Body of pancreas (tissue), 4 donors: ENCODE measurements around the gene KDF1.
A peak's percentile ranks its signal among the peaks of the same experiment; 100 is the strongest.

Experiments used
- CTCF ChIP-seq, 7 experiments: fragments of 450-650 bp in 4 of 7; fragments of 200-600 bp in 3 of 7; sonication (generic) in 3 of 7; IDR thresholded peaks; one replicate each; pipeline ENCODE4 v1.5.1; 2016 to 2019; ENCODE audit warnings: antibody characterized with exemption in 7 of 7
- POLR2A ChIP-seq, 3 donors: fragments of 450-650 bp; IDR thresholded peaks; one replicate each; pipeline ENCODE4 v1.6.1; 2016; ENCODE audit warnings: antibody characterized with exemption in 3 of 3, mild to moderate bottlenecking in 2 of 3

- TF ChIP-seq CTCF (IDR thresholded peaks at IDR 0.05) (peak in 3 of 7 experiments; percentile 18 to 53 (median 46)), POLR2A (IDR thresholded peaks at IDR 0.05) (peak; percentile 75 to 84 (median 76))
These were observed at the start of gene KDF1 for GRCh38 chr1:26959722-26960624.
